T-helper 2 cell (primary cell): ENCODE results near the gene MYT1.

Experiments
- DNase-seq, 5 experiments: peaks; one replicate each; pipeline versions ENCODE4 v3.0.0 to v3.0.0-alpha.2; 2012 to 2022

Gene MYT1

GRCh38 chr20:64253000-64253383 lies 88.7 kb downstream of the MYT1 start:
- no peak for DNase-seq

- no peak for DNase-seq
Observed at GRCh38 chr20:64253443-64253842, 89.2 kb downstream of the MYT1 start.

- DNase-seq, result no peak
Observed at GRCh38 chr20:64254156-64254555, 89.9 kb downstream of the MYT1 start.

GRCh38 chr20:64254571-64255360 lies 90.5 kb downstream of the MYT1 start:
- DNase-seq, result no peak

- peak; percentile 70 to 93 (median 77) for DNase-seq
Observed at GRCh38 chr20:64255361-64256281, 91.4 kb downstream of the MYT1 start, which contains the start of gene PCMTD2. PCMTD2 (plus strand) TSS chr20:64255748; CDS start chr20:64259966, 4,218 bp downstream.

- DNase-seq, result peak in 1 of 5 experiments; percentile 20
Observed at GRCh38 chr20:64256282-64256935, 92.2 kb downstream of the MYT1 start.

GRCh38 chr20:64257107-64257757 lies 93.0 kb downstream of the MYT1 start:
- no peak for DNase-seq

- no peak for DNase-seq
Observed at GRCh38 chr20:64258071-64258823, 94.0 kb downstream of the MYT1 start.

GRCh38 chr20:64260239-64260638 lies 96.0 kb downstream of the MYT1 start:
- DNase-seq, result no peak

- DNase-seq, result peak in 1 of 5 experiments; percentile 32
Observed at GRCh38 chr20:64261138-64261537, 96.9 kb downstream of the MYT1 start.

GRCh38 chr20:64264091-64264490 lies 99.8 kb downstream of the MYT1 start:
- no peak for DNase-seq

- no peak for DNase-seq
Observed at GRCh38 chr20:64265201-64265600, 100.9 kb downstream of the MYT1 start.

GRCh38 chr20:64266988-64267387 lies 102.7 kb downstream of the MYT1 start:
- no peak for DNase-seq

GRCh38 chr20:64268174-64268573 lies 103.9 kb downstream of the MYT1 start:
- no peak for DNase-seq

- DNase-seq, result no peak
Observed at GRCh38 chr20:64269604-64270411, 105.6 kb downstream of the MYT1 start.

- no peak for DNase-seq
Observed at GRCh38 chr20:64271636-64272035, 107.4 kb downstream of the MYT1 start.

GRCh38 chr20:64273109-64273508 lies 108.9 kb downstream of the MYT1 start:
- no peak for DNase-seq

- no peak for DNase-seq
Observed at GRCh38 chr20:64276817-64277216, 112.6 kb downstream of the MYT1 start.

- DNase-seq, result no peak
Observed at GRCh38 chr20:64277571-64278316, 113.5 kb downstream of the MYT1 start.

- no peak for DNase-seq
Observed at GRCh38 chr20:64278317-64278681, 114.0 kb downstream of the MYT1 start.
